Measurements from ENCODE around the gene UCK2. TPM values are rescaled to one million over a fixed set of nuclear protein-coding genes. Genes with fewer than 3 reads are reported as not detected.

UCK2 gene
- total RNA-seq, 1 experiment from 2014 or later: 77.9 TPM

DNA sequence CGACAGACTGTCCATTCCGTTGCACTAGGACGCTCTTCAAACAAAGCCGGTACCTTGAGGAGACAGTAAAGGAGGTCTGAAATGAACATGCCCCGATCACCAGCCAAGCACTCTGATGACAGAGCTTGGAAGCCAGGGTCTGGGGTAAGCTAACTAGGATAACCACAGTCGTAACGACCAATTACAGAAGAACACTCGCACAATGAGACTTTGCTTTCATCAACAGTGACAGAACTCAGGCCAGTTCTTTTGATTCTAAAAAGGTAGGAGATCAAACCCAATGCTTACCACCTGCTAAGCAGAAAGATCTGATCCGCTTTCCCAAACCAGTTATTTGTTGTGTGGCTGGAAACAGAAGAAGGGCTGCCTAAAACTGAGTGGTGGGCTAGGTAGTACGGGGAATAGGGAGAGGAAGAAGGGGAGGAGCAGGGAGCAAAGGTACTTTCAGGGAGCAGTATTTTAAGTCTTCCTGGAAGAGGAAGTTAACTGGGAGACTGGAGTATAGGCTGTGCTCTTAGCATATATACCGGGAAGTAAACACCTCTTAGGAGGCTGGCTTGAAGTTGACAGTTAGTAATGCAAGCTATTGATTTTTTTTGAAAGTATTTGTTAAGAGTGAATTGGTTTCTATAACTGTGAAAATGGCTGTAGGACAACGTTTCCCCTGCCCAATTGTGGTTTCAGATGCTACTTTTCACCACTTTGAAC is 38.4 kb downstream of the UCK2 start:
- Mint-ChIP-seq H3K36me3 (ENCODE audit: insufficient read depth in 1 of 3, low read depth in 3 of 3) (peaks cover 0 to under 1% (median 0%) of the 10 kb centered on the region in 3 experiments; a peak in 3 of 7 replicates), H3K4me3 (no peak overlapping the region), H3K4me1 (peaks cover 33 to 47% of the 10 kb centered on the region in 2 experiments), H3K9me3 (no peaks in the 10 kb centered on the region; a peak in 1 of 5 replicates), H3K27ac (peak overlapping the region in 1 of 3 experiments; percentile 26; a peak in 3 of 7 replicates), H3K27me3 (ENCODE audit: low read depth) (no peaks in the 10 kb centered on the region)
- Histone ChIP-seq H3K27me3 (ENCODE audit: insufficient read depth, low read length) (no peaks in the 10 kb centered on the region), H3K79me1 (ENCODE audit: insufficient read depth, low read depth, low read length, poor library complexity, severe bottlenecking) (peaks cover 12% of the 10 kb centered on the region), H3K4me2 (ENCODE audit: insufficient read depth, insufficient read length, low read length) (no peak overlapping the region), H3K27ac (ENCODE audit: insufficient read length, low read depth, low read length) (no peak overlapping the region), H3K9me3 (ENCODE audit: control insufficient read depth, low read depth, low read length) (no peaks in the 10 kb centered on the region), H2BK20ac (ENCODE audit: low read depth, low read length, poor library complexity, severe bottlenecking) (no peak overlapping the region), H3K56ac (ENCODE audit: insufficient read length, low read depth, low read length) (no peak overlapping the region), H2AFZ (ENCODE audit: low read length) (no peak overlapping the region), H4K20me1 (ENCODE audit: control insufficient read depth, insufficient read depth, insufficient read length) (no peaks in the 10 kb centered on the region), H3K18ac (ENCODE audit: insufficient read length, low read depth, low read length) (no peak overlapping the region), H2BK120ac (ENCODE audit: low read depth, low read length, poor library complexity, severe bottlenecking) (no peak overlapping the region), H3K23ac (ENCODE audit: insufficient read length, low read depth, low read length) (no peak overlapping the region), H2AK5ac (ENCODE audit: insufficient read length, low read length) (no peak overlapping the region), H2BK5ac (ENCODE audit: insufficient read length, low read length) (no peak overlapping the region), H3K9ac (ENCODE audit: extremely low read depth, insufficient read length, low read length) (no peak overlapping the region), H2BK12ac (ENCODE audit: insufficient read length, low read depth, low read length) (no peak overlapping the region), H2BK15ac (ENCODE audit: low read depth, low read length) (no peak overlapping the region), H3K23me2 (ENCODE audit: insufficient read length, low read depth, low read length, poor library complexity, severe bottlenecking) (no peaks in the 10 kb centered on the region), H4K91ac (ENCODE audit: insufficient read length, low read depth, low read length) (no peak overlapping the region), H3T11ph (ENCODE audit: low read length) (no peak overlapping the region), H3K14ac (ENCODE audit: insufficient read depth, low read length) (no peak overlapping the region), H3K4me1 (ENCODE audit: insufficient read depth, low read length) (peaks cover 4% of the 10 kb centered on the region; the same call in 1 of the 2 replicates), H4K5ac (ENCODE audit: insufficient read length, low read depth, low read length) (no peak overlapping the region), H3K79me2 (ENCODE audit: insufficient read depth, low read length) (peaks cover 58% of the 10 kb centered on the region; the same call in 1 of the 2 replicates), H4K8ac (replicated peaks; ENCODE audit: insufficient read length, low read depth, low read length) (no peak overlapping the region), H3K4ac (ENCODE audit: low read depth, low read length) (no peak overlapping the region)
- no peak for DNase-seq
- WGBS (ENCODE audit: extremely low coverage, insufficient read length, low lambda C conversion rate): no CpG with 5 or more reads among the region's 12 CpGs
- TF ChIP-seq CTCF (conservative IDR thresholded peaks at IDR 0.05): no peak
